Lung (tissue), 12 donors: ENCODE measurements around the gene DIS3L2. TPM values are rescaled to one million over a fixed set of nuclear protein-coding genes. Genes with fewer than 3 reads are reported as not detected.

ENCODE experiments used
- ATAC-seq: fragments of 200-7000 bp; cut with Tn5 transposase; one replicate; pipeline ENCODE4 v1.9.1; 2020; ENCODE audit warnings: moderate number of reproducible peaks; ENCODE audit not compliant: insufficient read depth, low FRiP score
- DNase-seq, 3 donors: peaks; one replicate each; pipeline ENCODE4 v3.0.0-alpha.2; 2013 to 2017
- H3K27ac ChIP-seq, 2 donors: one replicate each; pipeline ENCODE4 v1.5.1; 2013; ENCODE audit warnings: mild to moderate bottlenecking in 2 of 2, moderate library complexity in 2 of 2, control low read depth in 1 of 2, inconsistent platforms in 1 of 2, low read depth in 1 of 2, low read length in 1 of 2
- H3K27me3 ChIP-seq, 3 donors: one replicate each; pipeline ENCODE4 v1.5.1; 2013; ENCODE audit warnings: low read length in 2 of 3; ENCODE audit not compliant: control insufficient read depth in 3 of 3, insufficient read depth in 3 of 3
- H3K36me3 ChIP-seq, 4 donors: one replicate each; pipeline ENCODE4 v1.5.1; 2013; ENCODE audit warnings: low read length in 4 of 4, mild to moderate bottlenecking in 1 of 4, moderate library complexity in 1 of 4; ENCODE audit not compliant: control insufficient read depth in 4 of 4, insufficient read depth in 4 of 4
- H3K4me1 ChIP-seq, 5 donors: one replicate each; pipeline ENCODE4 v1.5.1; 2013; ENCODE audit warnings: low read length in 5 of 5, mild to moderate bottlenecking in 2 of 5, moderate library complexity in 1 of 5; ENCODE audit not compliant: control insufficient read depth in 5 of 5, insufficient read depth in 5 of 5
- H3K4me3 ChIP-seq: one replicate; pipeline ENCODE4 v1.5.1; 2013; ENCODE audit warnings: mild to moderate bottlenecking, control low read depth, moderate library complexity
- H3K9ac ChIP-seq, 2 donors: one replicate each; pipeline ENCODE4 v1.5.1; 2013; ENCODE audit warnings: low read length in 2 of 2, control low read depth in 1 of 2; ENCODE audit not compliant: insufficient read depth in 1 of 2
- H3K9me3 ChIP-seq, 4 donors: one replicate each; pipeline ENCODE4 v1.5.1; 2013; ENCODE audit warnings: low read length in 3 of 4, mild to moderate bottlenecking in 1 of 4, moderate library complexity in 1 of 4; ENCODE audit not compliant: control insufficient read depth in 4 of 4, insufficient read depth in 3 of 4
- CTCF ChIP-seq: IDR thresholded peaks from 2 replicates; pipeline ENCODE4 v1.5.1; 2012; ENCODE audit warnings: mild to moderate bottlenecking; ENCODE audit errors: control extremely low read depth, extremely low read depth
- WGBS, 2 donors: extraction: QIAGEN DNeasy Blood & Tissue Kit; methylation state at CpG; one replicate each; pipeline ENCODE4 v1.1.7; 2013; 5-methylcytosine and 5-hydroxymethylcytosine counted together
- polyA plus RNA-seq, 2 donors: library from polyadenylated mRNA; stranded (reverse); fragments of 200-250 nt; gene quantifications; one replicate each; pipeline ENCODE4 v1.2.1, GENCODE V29; 2013
- total RNA-seq, 2 donors: library from RNA; depleted of rRNA in 1 of 2; stranded (reverse); fragments of >200 nt in 1 of 2; gene quantifications; one replicate each; pipeline ENCODE4 v1.2.1, GENCODE V29; 2014 to 2021
- donor health status: control.
- donor health status: control.
- donor health status: Bipolar disorder and iron deficiency.
- donor health status: healthy.
- donor health status: DM: yes; HTN: yes; CAD: no.

Gene DIS3L2
- total and polyA plus RNA-seq, 4 donors: 12.7 to 41.0 (median 31.1) TPM

- DNase-seq: no peak
- Histone ChIP-seq H3K9me3 (no peaks in the 10 kb centered on the region), H3K36me3 (no peaks in the 10 kb centered on the region), H3K9ac (no peak overlapping the region), H3K27me3 (peaks cover 26 to 53% (median 36%) of the 10 kb centered on the region in 3 donors), H3K27ac (no peak overlapping the region), H3K4me1 (peaks cover 0 to 20% (median 2%) of the 10 kb centered on the region in 5 donors), H3K4me3 (no peak overlapping the region)
- 68 to 69% methylated on average over 5 of the region's 5 CpGs for WGBS, 2 donors
- no peak for ATAC-seq
- no peak for TF ChIP-seq CTCF
These were observed 33.0 kb upstream of the DIS3L2 start for GRCh38 chr2:231928481-231928880.

GRCh38 chr2:231928901-231929725 lies 32.4 kb upstream of the DIS3L2 start:
- TF ChIP-seq CTCF: no peak
- no peak overlapping the region for H3K27ac ChIP-seq
- ATAC-seq (no peak), DNase-seq (no peak)
- peaks cover 0 to 20% (median 2%) of the 10 kb centered on the region in 5 donors for H3K4me1 ChIP-seq
- H3K27me3 ChIP-seq: peaks cover 26 to 48% (median 31%) of the 10 kb centered on the region in 3 donors
- H3K4me3 ChIP-seq: no peak overlapping the region
- WGBS, 2 donors: 82 to 87% methylated on average over 11 of the region's 11 CpGs
- no peaks in the 10 kb centered on the region for H3K36me3 ChIP-seq
- no peaks in the 10 kb centered on the region for H3K9me3 ChIP-seq
- no peak overlapping the region for H3K9ac ChIP-seq

GRCh38 chr2:231929961-231930592 lies 31.4 kb upstream of the DIS3L2 start:
- H3K27ac ChIP-seq: no peak overlapping the region
- no peaks in the 10 kb centered on the region for H3K9me3 ChIP-seq
- 52 to 66% methylated on average over 11 of the region's 11 CpGs for WGBS, 2 donors
- H3K4me3 ChIP-seq: no peak overlapping the region
- peaks cover 0 to 20% (median 2%) of the 10 kb centered on the region in 5 donors for H3K4me1 ChIP-seq
- DNase-seq (peak; percentile 29 to 43 (median 33)), ATAC-seq (no peak)
- peaks cover 21 to 38% (median 26%) of the 10 kb centered on the region in 3 donors for H3K27me3 ChIP-seq
- H3K36me3 ChIP-seq: no peaks in the 10 kb centered on the region
- no peak overlapping the region for H3K9ac ChIP-seq
- no peak for TF ChIP-seq CTCF
